22Rv1 (cell line): ENCODE data around the gene CLIC4.

ENCODE experiments used
- CTCF ChIP-seq: fragments of 450-650 bp; IDR thresholded peaks from 2 replicates; pipeline ENCODE4 v1.5.1; 2017; ENCODE audit warnings: mild to moderate bottlenecking
- ZFX ChIP-seq: fragments of 450-650 bp; IDR thresholded peaks from 2 replicates; pipeline ENCODE4 v1.6.1; 2017; ENCODE audit warnings: antibody characterized with exemption, borderline replicate concordance

GRCh38 chr1:24875991-24876506 is 130.8 kb downstream of the CLIC4 start:
- TF ChIP-seq CTCF, result no peak
- no peak for TF ChIP-seq ZFX
